Parathyroid adenoma (tissue), 2 donors: ENCODE data around the gene WSB1.

Experiments used
- H2AFZ ChIP-seq: fragments of 300-600 bp; sonication (generic); one replicate; pipeline ENCODE4 v1.7.0; 2017; ENCODE audit warnings: antibody characterized with exemption, mild to moderate bottlenecking
- H3K27ac ChIP-seq: fragments of 300-600 bp; sonication (generic); one replicate; pipeline ENCODE4 v1.7.0; 2017
- H3K27me3 ChIP-seq: fragments of 300-600 bp; sonication (generic); one replicate; pipeline ENCODE4 v1.7.0; 2017; ENCODE audit warnings: low read length; ENCODE audit not compliant: control insufficient read depth, insufficient read depth
- H3K36me3 ChIP-seq: fragments of 300-600 bp; sonication (generic); one replicate; pipeline ENCODE4 v1.7.0; 2017; ENCODE audit warnings: low read length; ENCODE audit not compliant: control insufficient read depth, insufficient read depth
- H3K4me1 ChIP-seq: fragments of 300-600 bp; sonication (generic); one replicate; pipeline ENCODE4 v1.7.0; 2017; ENCODE audit warnings: control low read depth
- H3K4me2 ChIP-seq: fragments of 300-600 bp; sonication (generic); one replicate; pipeline ENCODE4 v1.7.0; 2017; ENCODE audit warnings: low read length
- H3K4me3 ChIP-seq: fragments of 300-600 bp; sonication (generic); one replicate; pipeline ENCODE4 v1.7.0; 2017; ENCODE audit warnings: low read depth, low read length
- H3K79me2 ChIP-seq: fragments of 300-600 bp; sonication (generic); one replicate; pipeline ENCODE4 v1.7.0; 2017; ENCODE audit warnings: control low read depth
- H3K9ac ChIP-seq: fragments of 300-600 bp; sonication (generic); one replicate; pipeline ENCODE4 v1.7.0; 2017; ENCODE audit warnings: mild to moderate bottlenecking
- H3K9me3 ChIP-seq: fragments of 300-600 bp; sonication (generic); one replicate; pipeline ENCODE4 v1.7.0; 2017; ENCODE audit warnings: low read length; ENCODE audit not compliant: control insufficient read depth
- TF ChIP-seq, protein P1 (sequence below): fragments of 300-600 bp; sonication (generic); IDR thresholded peaks from one replicate; pipeline ENCODE4 v1.7.0; 2017; ENCODE audit warnings: antibody characterized with exemption, mild to moderate bottlenecking
- donor health status: primary hyperparathyroidism.

The WSB1 gene

DNA sequence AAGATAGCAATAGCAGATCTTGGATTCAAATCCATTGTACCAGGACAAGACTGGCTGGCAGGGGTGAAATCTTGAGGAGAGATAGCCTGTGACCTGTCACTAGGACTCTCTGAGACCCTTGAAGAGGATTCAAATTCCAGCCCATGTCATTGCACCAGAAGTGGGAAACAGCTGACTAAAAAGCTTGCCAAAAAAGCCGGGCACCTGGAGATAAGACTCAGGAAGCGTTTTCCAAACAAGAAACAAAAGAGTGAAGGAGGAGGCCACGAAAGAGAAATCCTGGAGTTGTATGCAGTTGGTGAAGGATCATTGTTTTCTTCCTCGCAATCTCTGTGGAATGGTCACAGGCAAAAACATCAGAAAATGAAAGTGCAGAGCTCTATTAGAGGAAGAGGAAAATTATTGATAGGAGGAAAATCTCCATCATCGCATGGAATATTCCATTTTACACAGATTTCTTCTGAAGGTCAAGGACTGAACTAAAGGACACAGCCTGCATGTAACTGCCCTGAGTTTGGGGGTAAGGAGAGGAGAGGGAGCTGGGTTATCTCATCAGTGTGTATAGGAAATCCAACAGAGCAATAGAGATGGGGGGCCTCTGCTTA is 9.0 kb upstream of the WSB1 start:
- H3K79me2 ChIP-seq = no peaks in the 10 kb centered on the region
- H3K9ac ChIP-seq = no peak overlapping the region
- no peaks in the 10 kb centered on the region for H3K9me3 ChIP-seq
- peak overlapping the region; percentile 73 for H2AFZ ChIP-seq
- H3K4me2 ChIP-seq = peak overlapping the region; percentile 8
- peaks cover 3% of the 10 kb centered on the region for H3K4me1 ChIP-seq
- TF ChIP-seq, protein P1, sequence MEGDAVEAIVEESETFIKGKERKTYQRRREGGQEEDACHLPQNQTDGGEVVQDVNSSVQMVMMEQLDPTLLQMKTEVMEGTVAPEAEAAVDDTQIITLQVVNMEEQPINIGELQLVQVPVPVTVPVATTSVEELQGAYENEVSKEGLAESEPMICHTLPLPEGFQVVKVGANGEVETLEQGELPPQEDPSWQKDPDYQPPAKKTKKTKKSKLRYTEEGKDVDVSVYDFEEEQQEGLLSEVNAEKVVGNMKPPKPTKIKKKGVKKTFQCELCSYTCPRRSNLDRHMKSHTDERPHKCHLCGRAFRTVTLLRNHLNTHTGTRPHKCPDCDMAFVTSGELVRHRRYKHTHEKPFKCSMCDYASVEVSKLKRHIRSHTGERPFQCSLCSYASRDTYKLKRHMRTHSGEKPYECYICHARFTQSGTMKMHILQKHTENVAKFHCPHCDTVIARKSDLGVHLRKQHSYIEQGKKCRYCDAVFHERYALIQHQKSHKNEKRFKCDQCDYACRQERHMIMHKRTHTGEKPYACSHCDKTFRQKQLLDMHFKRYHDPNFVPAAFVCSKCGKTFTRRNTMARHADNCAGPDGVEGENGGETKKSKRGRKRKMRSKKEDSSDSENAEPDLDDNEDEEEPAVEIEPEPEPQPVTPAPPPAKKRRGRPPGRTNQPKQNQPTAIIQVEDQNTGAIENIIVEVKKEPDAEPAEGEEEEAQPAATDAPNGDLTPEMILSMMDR = no peak
- no peaks in the 10 kb centered on the region for H3K27me3 ChIP-seq
- H3K36me3 ChIP-seq = no peaks in the 10 kb centered on the region
- H3K27ac ChIP-seq = peak overlapping the region; percentile 40
- H3K4me3 ChIP-seq = no peak overlapping the region

DNA sequence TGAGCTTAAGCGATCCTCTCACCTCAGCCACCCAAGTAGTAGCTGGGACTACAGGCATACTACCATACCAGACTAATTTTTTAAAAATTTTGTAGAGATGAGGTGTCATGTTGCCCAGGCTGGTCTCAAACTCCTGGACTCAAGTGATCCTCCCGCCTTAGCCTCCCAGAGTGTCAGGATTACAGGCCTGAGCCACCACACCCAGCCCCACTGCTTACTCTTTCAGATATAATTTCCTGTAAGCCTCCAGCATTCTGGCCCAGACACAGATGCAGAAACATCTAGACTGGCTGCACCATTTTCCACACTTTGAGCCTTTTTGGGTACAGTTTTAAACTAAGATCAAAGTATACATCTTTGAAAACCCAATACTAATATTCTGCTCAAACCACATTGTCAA is 8.4 kb upstream of the WSB1 start:
- TF ChIP-seq, protein P1 = no peak
- Histone ChIP-seq H3K79me2 (no peaks in the 10 kb centered on the region), H3K36me3 (no peaks in the 10 kb centered on the region), H2AFZ (peak overlapping the region; percentile 19), H3K9ac (no peak overlapping the region), H3K27me3 (no peaks in the 10 kb centered on the region), H3K4me2 (no peak overlapping the region), H3K9me3 (no peaks in the 10 kb centered on the region), H3K4me3 (no peak overlapping the region), H3K27ac (no peak overlapping the region), H3K4me1 (peaks cover 3% of the 10 kb centered on the region)

DNA sequence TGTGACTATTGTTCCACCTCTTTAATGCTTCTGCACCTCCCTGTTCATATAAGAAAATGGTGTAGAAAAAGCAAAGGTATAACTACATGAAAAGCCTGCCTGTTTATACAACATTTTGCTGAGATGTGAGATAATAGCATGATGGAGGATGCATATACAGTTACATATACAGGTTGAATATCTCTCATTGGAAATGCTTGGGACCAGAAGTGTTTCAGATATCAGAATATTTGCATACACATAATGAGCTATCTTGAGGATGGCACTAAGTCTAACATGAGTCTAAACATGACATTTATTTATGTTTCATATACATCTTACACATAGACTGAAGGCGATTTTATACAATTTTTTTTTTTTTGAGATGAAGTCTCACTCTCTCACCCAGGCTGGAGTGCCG is 5.7 kb upstream of the WSB1 start:
- TF ChIP-seq, protein P1 = no peak
- H3K27ac ChIP-seq = no peak overlapping the region
- peaks cover 3% of the 10 kb centered on the region for H3K4me1 ChIP-seq

DNA sequence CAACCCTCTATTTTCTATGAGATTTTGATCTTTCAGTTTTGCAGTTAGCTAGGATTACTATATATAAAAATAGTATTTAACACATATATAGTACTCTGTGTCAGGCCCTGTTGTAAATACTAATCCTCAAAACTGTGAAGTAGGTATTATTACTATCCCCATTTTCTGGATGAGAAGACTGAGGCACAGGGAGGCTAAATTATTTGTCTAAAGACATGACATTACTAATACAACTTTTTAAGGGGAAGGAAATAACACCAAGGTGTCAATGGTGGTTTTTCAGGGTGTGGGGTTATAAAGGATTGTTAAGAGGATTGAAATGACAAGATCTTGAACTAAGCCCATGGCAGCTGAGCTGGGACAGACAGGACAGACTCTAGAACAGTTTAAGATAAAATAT is 4.1 kb upstream of the WSB1 start:
- H3K9ac ChIP-seq = no peak overlapping the region
- no peaks in the 10 kb centered on the region for H3K27me3 ChIP-seq
- no peaks in the 10 kb centered on the region for H3K36me3 ChIP-seq
- no peak overlapping the region for H3K4me2 ChIP-seq
- H3K27ac ChIP-seq = no peak overlapping the region
- peaks cover 6% of the 10 kb centered on the region for H3K4me1 ChIP-seq
- no peak overlapping the region for H3K4me3 ChIP-seq
- H3K79me2 ChIP-seq = no peaks in the 10 kb centered on the region
- H3K9me3 ChIP-seq = no peaks in the 10 kb centered on the region
- TF ChIP-seq, protein P1 = no peak
- H2AFZ ChIP-seq = no peak overlapping the region

More for the DNA sequence above, 5.7 kb upstream of the WSB1 start:
- no peaks in the 10 kb centered on the region for H3K79me2 ChIP-seq
- no peak overlapping the region for H3K4me2 ChIP-seq
- H2AFZ ChIP-seq = no peak overlapping the region
- H3K9me3 ChIP-seq = no peaks in the 10 kb centered on the region
- H3K36me3 ChIP-seq = no peaks in the 10 kb centered on the region
- no peak overlapping the region for H3K9ac ChIP-seq
- no peaks in the 10 kb centered on the region for H3K27me3 ChIP-seq
- H3K4me3 ChIP-seq = no peak overlapping the region

DNA sequence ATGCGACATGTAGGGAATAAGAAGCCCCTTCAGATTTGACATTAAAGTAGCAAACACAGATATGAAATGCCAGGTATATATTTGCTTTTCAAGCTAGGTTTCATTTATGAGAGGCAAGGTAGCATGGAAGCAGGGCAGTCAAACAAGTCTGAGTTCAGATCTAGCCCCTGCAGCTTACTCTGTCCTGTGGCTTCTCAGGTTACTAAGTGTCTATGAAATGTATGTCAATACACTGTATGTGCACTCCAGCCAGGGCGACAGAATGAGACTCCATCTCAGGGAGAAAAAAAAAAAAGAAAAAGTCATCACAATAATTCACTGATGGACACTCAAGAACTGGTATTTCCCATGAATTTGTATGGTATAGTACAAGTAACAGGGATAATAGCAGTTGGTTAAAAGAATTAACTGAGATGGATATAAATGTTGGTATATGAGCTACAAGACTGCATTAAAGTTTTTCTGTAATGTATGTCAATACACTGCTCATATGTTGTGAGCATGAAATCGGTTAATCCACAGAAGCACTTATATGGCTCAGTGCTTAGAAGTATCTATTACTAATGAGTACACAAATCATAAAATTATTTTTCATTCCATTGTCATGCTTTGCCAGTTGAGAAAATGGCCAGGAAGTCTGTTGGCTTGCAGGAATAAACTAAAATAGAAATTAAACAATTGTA is 2.9 kb upstream of the WSB1 start:
- Histone ChIP-seq H3K36me3 (no peaks in the 10 kb centered on the region), H3K27ac (no peak overlapping the region), H3K27me3 (no peaks in the 10 kb centered on the region), H3K9ac (no peak overlapping the region), H2AFZ (no peak overlapping the region), H3K79me2 (peaks cover 10% of the 10 kb centered on the region), H3K4me3 (no peak overlapping the region), H3K9me3 (no peaks in the 10 kb centered on the region), H3K4me1 (peaks cover 4% of the 10 kb centered on the region), H3K4me2 (no peak overlapping the region)
- TF ChIP-seq, protein P1 = no peak
